Measurements from ENCODE around the gene SEMA3D. TPM values are rescaled to one million over a fixed set of nuclear protein-coding genes. Genes with fewer than 3 reads are reported as not detected.

SEMA3D gene
- total and polyA plus RNA-seq, 2 experiments from 2014 or later: 1.5 to 7.2 TPM

GRCh38 chr7:85067371-85067770 lies 119.5 kb downstream of the SEMA3D start:
- Histone ChIP-seq H3K27me3 (ENCODE audit: insufficient read depth) (no peaks in the 10 kb centered on the region), H3K36me3 (ENCODE audit: insufficient read depth) (no peaks in the 10 kb centered on the region), H3K4me1 (ENCODE audit: insufficient read depth) (peaks cover 7% of the 10 kb centered on the region), H3F3A (replicated peaks; ENCODE audit: low read depth) (no peaks in the 10 kb centered on the region), H3K4me3 (no peak overlapping the region), H4K20me1 (replicated peaks; ENCODE audit: insufficient read depth) (no peaks in the 10 kb centered on the region), H3K4me2 (no peak overlapping the region), H2AFZ (no peak overlapping the region), H3K79me2 (replicated peaks; ENCODE audit: insufficient read depth) (no peaks in the 10 kb centered on the region), H3K27ac (ENCODE audit: low read depth) (no peak overlapping the region), H3K9me2 (ENCODE audit: insufficient read depth) (no peaks in the 10 kb centered on the region)
- H3K27ac Mint-ChIP-seq: no peak overlapping the region
- DNase-seq (ENCODE audit: low spot score) (no peak), ATAC-seq (no peak)
- H3K36me3 Mint-ChIP-seq (ENCODE audit: low read depth): no peaks in the 10 kb centered on the region
- no peak for TF ChIP-seq EZH2phosphoT487 (IDR thresholded peaks at IDR 0.05; ENCODE audit: unreplicated experiment)
- no peaks in the 10 kb centered on the region for H3K9me3 Mint-ChIP-seq
- H3K4me1 Mint-ChIP-seq: peaks cover 6% of the 10 kb centered on the region; the same call in 2 of the 3 replicates
- no peak overlapping the region for H3K4me3 Mint-ChIP-seq
- no peaks in the 10 kb centered on the region for H3K27me3 Mint-ChIP-seq (ENCODE audit: insufficient read depth, low read depth, poor library complexity)

GRCh38 chr7:85065888-85066485 lies 120.9 kb downstream of the SEMA3D start:
- DNase-seq (ENCODE audit: low spot score): no peak
- Mint-ChIP-seq H3K4me1 (peaks cover 6% of the 10 kb centered on the region; the same call in 2 of the 3 replicates), H3K4me3 (no peak overlapping the region), H3K9me3 (no peaks in the 10 kb centered on the region), H3K27me3 (ENCODE audit: insufficient read depth, low read depth, poor library complexity) (no peaks in the 10 kb centered on the region), H3K36me3 (ENCODE audit: low read depth) (no peaks in the 10 kb centered on the region), H3K27ac (no peak overlapping the region)
- Histone ChIP-seq H3K9me2 (ENCODE audit: insufficient read depth) (no peaks in the 10 kb centered on the region), H4K20me1 (replicated peaks; ENCODE audit: insufficient read depth) (no peaks in the 10 kb centered on the region), H3K36me3 (ENCODE audit: insufficient read depth) (no peaks in the 10 kb centered on the region), H3K4me3 (no peak overlapping the region), H3F3A (replicated peaks; ENCODE audit: low read depth) (no peaks in the 10 kb centered on the region), H3K27me3 (ENCODE audit: insufficient read depth) (no peaks in the 10 kb centered on the region), H3K79me2 (replicated peaks; ENCODE audit: insufficient read depth) (no peaks in the 10 kb centered on the region), H3K4me1 (ENCODE audit: insufficient read depth) (peaks cover 5% of the 10 kb centered on the region), H2AFZ (0 out of 2 replicates have a peak overlapping the region, but pooled peaks have one; percentile 11), H3K4me2 (no peak overlapping the region), H3K27ac (ENCODE audit: low read depth) (no peak overlapping the region)
- no peak for ATAC-seq
- TF ChIP-seq JUNB (IDR thresholded peaks at IDR 0.05; ENCODE audit: unreplicated experiment): no peak
- TF ChIP-seq EZH2 (IDR thresholded peaks at IDR 0.05; ENCODE audit: low read depth, unreplicated experiment): no peak
- no peak for TF ChIP-seq ZNF114 (CRISPR knock-in tag; IDR thresholded peaks at IDR 0.05)
- no peak for TF ChIP-seq CREB1 (CRISPR knock-in tag; IDR thresholded peaks at IDR 0.05; ENCODE audit: low read depth)
- no peak for TF ChIP-seq NANOG (IDR thresholded peaks at IDR 0.05; ENCODE audit: borderline replicate concordance)
- no peak for TF ChIP-seq ETS1 (IDR thresholded peaks at IDR 0.05)
- TF ChIP-seq POLR2AphosphoS5 (IDR thresholded peaks at IDR 0.05; ENCODE audit: low read depth): no peak
- TF ChIP-seq REST (IDR thresholded peaks at IDR 0.05; ENCODE audit: unreplicated experiment): no peak
- TF ChIP-seq ZNF331 (CRISPR knock-in tag; IDR thresholded peaks at IDR 0.05; ENCODE audit: low read depth): no peak
- no peak for TF ChIP-seq ZNF462 (CRISPR knock-in tag; IDR thresholded peaks at IDR 0.05)
- TF ChIP-seq STAT1 (IDR thresholded peaks at IDR 0.05; ENCODE audit: unreplicated experiment): no peak
- TF ChIP-seq EZH2phosphoT487 (IDR thresholded peaks at IDR 0.05; ENCODE audit: unreplicated experiment): no peak

Data from GM23338 (cell line).